Upper lobe of left lung (tissue), 4 donors: Measurements from ENCODE around the gene FRYL.

Source experiments
- CTCF ChIP-seq, 6 experiments: fragments of 450-650 bp in 4 of 6; fragments of 200-600 bp in 2 of 6; sonication (generic) in 2 of 6; IDR thresholded peaks; one replicate each; pipeline ENCODE4 v1.5.1; 2016 to 2019; ENCODE audit warnings: antibody characterized with exemption in 6 of 6
- EP300 ChIP-seq, 4 donors: sonication (generic); formaldehyde crosslinking; IDR thresholded peaks; one replicate each; pipeline ENCODE4 v1.5.1; 2017; ENCODE audit warnings: antibody characterized with exemption in 4 of 4, control low read depth in 2 of 4
- POLR2AphosphoS5 ChIP-seq, 2 donors: sonication (generic); formaldehyde crosslinking; IDR thresholded peaks; one replicate each; pipeline ENCODE4 v1.5.1; 2017; ENCODE audit warnings: antibody characterized with exemption in 2 of 2

- TF ChIP-seq EP300 (IDR thresholded peaks at IDR 0.05) (no peak), CTCF (IDR thresholded peaks at IDR 0.05) (no peak), POLR2AphosphoS5 (IDR thresholded peaks at IDR 0.05) (no peak)
Observed at GRCh38 chr4:48709901-48710300, 70.2 kb downstream of the FRYL start.
